Measurements from ENCODE around the gene ATP6V0D1.

The ATP6V0D1 gene

GRCh38 chr16:67474551-67475455 lies 6.2 kb downstream of the ATP6V0D1 start:
- no peaks in the 10 kb centered on the region for H3K27me3 ChIP-seq (ENCODE audit: low read depth, low read length)
- no peaks in the 10 kb centered on the region for H3K9me3 ChIP-seq (ENCODE audit: control insufficient read depth in 1 of 2, low read length in 2 of 2)
- H3K4me3 ChIP-seq (ENCODE audit: low read depth in 1 of 2, low read length in 2 of 2) = no peak overlapping the region
- H3K4me1 ChIP-seq (ENCODE audit: control insufficient read depth in 1 of 2, insufficient read depth in 2 of 2, low read length in 2 of 2) = peaks cover 6 to 43% of the 10 kb centered on the region in 2 donors
- H3K27ac ChIP-seq (ENCODE audit: low read length) = no peak overlapping the region
- peaks cover 0 to 4% of the 10 kb centered on the region in 2 donors for H3K36me3 ChIP-seq (ENCODE audit: control insufficient read depth in 1 of 2, insufficient read depth in 2 of 2, low read length in 2 of 2)

GRCh38 chr16:67471758-67472384 lies 9.1 kb downstream of the ATP6V0D1 start:
- Histone ChIP-seq H3K4me1 (ENCODE audit: control insufficient read depth in 1 of 2, insufficient read depth in 2 of 2, low read length in 2 of 2) (peaks cover 4 to 33% of the 10 kb centered on the region in 2 donors), H3K36me3 (ENCODE audit: control insufficient read depth in 1 of 2, insufficient read depth in 2 of 2, low read length in 2 of 2) (peaks cover 0 to 4% of the 10 kb centered on the region in 2 donors), H3K9me3 (ENCODE audit: control insufficient read depth in 1 of 2, low read length in 2 of 2) (no peaks in the 10 kb centered on the region), H3K27ac (ENCODE audit: low read length) (no peak overlapping the region), H3K27me3 (ENCODE audit: low read depth, low read length) (no peaks in the 10 kb centered on the region), H3K4me3 (ENCODE audit: low read depth in 1 of 2, low read length in 2 of 2) (no peak overlapping the region)

GRCh38 chr16:67470359-67470758 lies 10.6 kb downstream of the ATP6V0D1 start:
- Histone ChIP-seq H3K27ac (ENCODE audit: low read length) (no peak overlapping the region), H3K4me3 (ENCODE audit: low read depth in 1 of 2, low read length in 2 of 2) (no peak overlapping the region), H3K9me3 (ENCODE audit: control insufficient read depth in 1 of 2, low read length in 2 of 2) (no peaks in the 10 kb centered on the region), H3K4me1 (ENCODE audit: control insufficient read depth in 1 of 2, insufficient read depth in 2 of 2, low read length in 2 of 2) (peaks cover 8 to 32% of the 10 kb centered on the region in 2 donors), H3K27me3 (ENCODE audit: low read depth, low read length) (no peaks in the 10 kb centered on the region), H3K36me3 (ENCODE audit: control insufficient read depth in 1 of 2, insufficient read depth in 2 of 2, low read length in 2 of 2) (peaks cover 0 to 4% of the 10 kb centered on the region in 2 donors)

GRCh38 chr16:67468731-67469130 lies 12.2 kb downstream of the ATP6V0D1 start:
- Histone ChIP-seq H3K9me3 (ENCODE audit: control insufficient read depth in 1 of 2, low read length in 2 of 2) (no peaks in the 10 kb centered on the region), H3K4me3 (ENCODE audit: low read depth in 1 of 2, low read length in 2 of 2) (no peak overlapping the region), H3K27me3 (ENCODE audit: low read depth, low read length) (no peaks in the 10 kb centered on the region), H3K27ac (ENCODE audit: low read length) (no peak overlapping the region), H3K4me1 (ENCODE audit: control insufficient read depth in 1 of 2, insufficient read depth in 2 of 2, low read length in 2 of 2) (peaks cover 19 to 34% of the 10 kb centered on the region in 2 donors), H3K36me3 (ENCODE audit: control insufficient read depth in 1 of 2, insufficient read depth in 2 of 2, low read length in 2 of 2) (no peaks in the 10 kb centered on the region)

GRCh38 chr16:67466581-67466980 lies 14.4 kb downstream of the ATP6V0D1 start:
- H3K9me3 ChIP-seq (ENCODE audit: control insufficient read depth in 1 of 2, low read length in 2 of 2) = no peaks in the 10 kb centered on the region
- H3K4me3 ChIP-seq (ENCODE audit: low read depth in 1 of 2, low read length in 2 of 2) = no peak overlapping the region
- H3K27ac ChIP-seq (ENCODE audit: low read length) = no peak overlapping the region
- peaks cover 21 to 47% of the 10 kb centered on the region in 2 donors for H3K4me1 ChIP-seq (ENCODE audit: control insufficient read depth in 1 of 2, insufficient read depth in 2 of 2, low read length in 2 of 2)
- H3K36me3 ChIP-seq (ENCODE audit: control insufficient read depth in 1 of 2, insufficient read depth in 2 of 2, low read length in 2 of 2) = no peaks in the 10 kb centered on the region
- no peaks in the 10 kb centered on the region for H3K27me3 ChIP-seq (ENCODE audit: low read depth, low read length)

DNA sequence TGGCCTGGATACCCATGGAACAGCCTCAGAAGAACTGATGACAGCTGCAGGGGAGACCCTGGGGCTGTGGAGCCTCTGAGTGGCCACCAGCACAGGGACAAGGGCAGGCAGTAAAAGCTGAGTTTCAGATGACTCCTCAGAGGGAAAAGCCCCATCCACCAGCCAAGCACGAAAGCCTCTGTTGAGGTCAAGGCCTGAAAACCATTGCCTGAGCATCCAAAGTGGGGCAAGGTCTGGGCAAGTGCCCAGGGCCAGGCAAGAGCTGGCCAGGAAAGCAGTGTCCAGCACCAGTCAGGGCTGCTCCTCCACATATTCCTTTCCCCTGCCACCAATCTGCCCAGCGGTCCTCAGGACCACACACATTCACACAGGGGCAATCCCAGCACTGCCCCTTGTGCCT lies 16.4 kb downstream of the ATP6V0D1 start:
- no peaks in the 10 kb centered on the region for H3K36me3 ChIP-seq (ENCODE audit: control insufficient read depth in 1 of 2, insufficient read depth in 2 of 2, low read length in 2 of 2)
- no peak overlapping the region for H3K27ac ChIP-seq (ENCODE audit: low read length)
- H3K27me3 ChIP-seq (ENCODE audit: low read depth, low read length) = no peaks in the 10 kb centered on the region
- H3K4me1 ChIP-seq (ENCODE audit: control insufficient read depth in 1 of 2, insufficient read depth in 2 of 2, low read length in 2 of 2) = peaks cover 37 to 51% of the 10 kb centered on the region in 2 donors
- no peaks in the 10 kb centered on the region for H3K9me3 ChIP-seq (ENCODE audit: control insufficient read depth in 1 of 2, low read length in 2 of 2)
- H3K4me3 ChIP-seq (ENCODE audit: low read depth in 1 of 2, low read length in 2 of 2) = no peak overlapping the region

GRCh38 chr16:67463691-67464090 lies 17.3 kb downstream of the ATP6V0D1 start:
- Histone ChIP-seq H3K4me1 (ENCODE audit: control insufficient read depth in 1 of 2, insufficient read depth in 2 of 2, low read length in 2 of 2) (peaks cover 46 to 60% of the 10 kb centered on the region in 2 donors), H3K27ac (ENCODE audit: low read length) (no peak overlapping the region)

GRCh38 chr16:67463059-67463458 lies 17.9 kb downstream of the ATP6V0D1 start:
- Histone ChIP-seq H3K4me3 (ENCODE audit: low read depth in 1 of 2, low read length in 2 of 2) (no peak overlapping the region), H3K27me3 (ENCODE audit: low read depth, low read length) (no peaks in the 10 kb centered on the region), H3K9me3 (ENCODE audit: control insufficient read depth in 1 of 2, low read length in 2 of 2) (no peaks in the 10 kb centered on the region), H3K27ac (ENCODE audit: low read length) (peak overlapping the region; percentile 90), H3K36me3 (ENCODE audit: control insufficient read depth in 1 of 2, insufficient read depth in 2 of 2, low read length in 2 of 2) (no peaks in the 10 kb centered on the region), H3K4me1 (ENCODE audit: control insufficient read depth in 1 of 2, insufficient read depth in 2 of 2, low read length in 2 of 2) (peaks cover 52 to 66% of the 10 kb centered on the region in 2 donors)

More at GRCh38 chr16:67463691-67464090, 17.3 kb downstream of the ATP6V0D1 start:
- no peaks in the 10 kb centered on the region for H3K27me3 ChIP-seq (ENCODE audit: low read depth, low read length)
- H3K36me3 ChIP-seq (ENCODE audit: control insufficient read depth in 1 of 2, insufficient read depth in 2 of 2, low read length in 2 of 2) = no peaks in the 10 kb centered on the region
- no peaks in the 10 kb centered on the region for H3K9me3 ChIP-seq (ENCODE audit: control insufficient read depth in 1 of 2, low read length in 2 of 2)
- H3K4me3 ChIP-seq (ENCODE audit: low read depth in 1 of 2, low read length in 2 of 2) = no peak overlapping the region

- Histone ChIP-seq H3K27ac (ENCODE audit: low read length) (peak overlapping the region; percentile 90), H3K36me3 (ENCODE audit: control insufficient read depth in 1 of 2, insufficient read depth in 2 of 2, low read length in 2 of 2) (no peaks in the 10 kb centered on the region), H3K4me3 (ENCODE audit: low read depth in 1 of 2, low read length in 2 of 2) (no peak overlapping the region), H3K4me1 (ENCODE audit: control insufficient read depth in 1 of 2, insufficient read depth in 2 of 2, low read length in 2 of 2) (peaks cover 56 to 74% of the 10 kb centered on the region in 2 donors), H3K27me3 (ENCODE audit: low read depth, low read length) (no peaks in the 10 kb centered on the region), H3K9me3 (ENCODE audit: control insufficient read depth in 1 of 2, low read length in 2 of 2) (no peaks in the 10 kb centered on the region)
Observed at GRCh38 chr16:67462279-67462655, 18.7 kb downstream of the ATP6V0D1 start.

DNA sequence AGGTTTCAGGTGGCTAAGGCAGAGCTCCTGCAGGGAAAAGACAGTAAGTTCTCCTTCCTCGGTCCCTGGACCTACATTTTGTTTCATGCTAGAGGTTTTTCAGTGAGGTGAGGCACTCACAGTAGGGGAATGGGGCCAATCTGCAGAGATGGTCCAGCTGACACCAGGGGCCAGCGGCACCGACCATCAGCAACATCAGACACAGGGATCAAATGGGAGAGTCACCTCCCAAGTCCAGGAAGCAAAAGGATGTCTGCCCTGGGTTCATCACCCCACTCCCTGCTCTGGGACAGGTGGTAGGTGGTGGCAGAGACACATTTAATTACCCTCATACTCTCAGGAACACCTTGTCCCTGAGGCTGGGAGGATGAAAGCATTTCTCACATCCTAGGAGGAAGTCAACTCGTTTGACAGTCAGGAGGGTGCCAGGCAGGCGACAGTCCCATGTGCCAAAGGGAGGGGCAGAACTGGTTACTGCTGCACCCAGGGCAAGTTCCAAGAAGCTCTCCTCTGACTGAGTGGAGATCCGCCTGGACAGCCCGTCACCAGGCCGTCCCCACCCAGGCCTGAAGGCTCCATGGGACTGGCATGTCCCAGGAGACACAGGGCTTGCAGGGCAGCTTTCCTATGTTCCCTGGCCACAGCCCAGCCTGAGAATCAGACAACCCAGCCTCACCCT lies 19.2 kb downstream of the ATP6V0D1 start:
- Histone ChIP-seq H3K4me1 (ENCODE audit: control insufficient read depth in 1 of 2, insufficient read depth in 2 of 2, low read length in 2 of 2) (peaks cover 61 to 79% of the 10 kb centered on the region in 2 donors), H3K27me3 (ENCODE audit: low read depth, low read length) (no peaks in the 10 kb centered on the region), H3K9me3 (ENCODE audit: control insufficient read depth in 1 of 2, low read length in 2 of 2) (no peaks in the 10 kb centered on the region), H3K4me3 (ENCODE audit: low read depth in 1 of 2, low read length in 2 of 2) (no peak overlapping the region), H3K27ac (ENCODE audit: low read length) (peak overlapping the region; percentile 90), H3K36me3 (ENCODE audit: control insufficient read depth in 1 of 2, insufficient read depth in 2 of 2, low read length in 2 of 2) (no peaks in the 10 kb centered on the region)

DNA sequence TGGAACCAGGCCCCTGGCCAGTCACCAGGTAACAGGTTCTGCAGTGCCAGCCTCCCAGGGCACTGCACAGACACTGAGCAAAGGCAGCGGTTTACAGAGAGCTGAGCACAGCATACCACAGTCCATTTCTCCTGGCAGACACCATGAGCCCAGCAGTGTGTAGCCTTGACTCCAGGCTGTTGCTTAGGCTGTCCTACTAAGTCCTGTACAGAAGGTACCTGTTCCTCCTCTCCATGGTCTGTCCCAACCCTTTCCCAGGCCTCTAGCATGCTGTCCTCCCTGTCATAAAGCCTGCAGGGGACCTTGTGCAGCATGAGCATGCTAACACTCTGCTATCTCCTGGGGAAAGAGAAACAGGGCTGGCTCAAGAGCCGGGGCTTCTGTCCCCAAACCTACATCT lies 20.0 kb downstream of the ATP6V0D1 start:
- peaks cover 63 to 80% of the 10 kb centered on the region in 2 donors for H3K4me1 ChIP-seq (ENCODE audit: control insufficient read depth in 1 of 2, insufficient read depth in 2 of 2, low read length in 2 of 2)
- H3K36me3 ChIP-seq (ENCODE audit: control insufficient read depth in 1 of 2, insufficient read depth in 2 of 2, low read length in 2 of 2) = no peaks in the 10 kb centered on the region
- peak overlapping the region; percentile 88 for H3K27ac ChIP-seq (ENCODE audit: low read length)
- no peaks in the 10 kb centered on the region for H3K27me3 ChIP-seq (ENCODE audit: low read depth, low read length)
- no peak overlapping the region for H3K4me3 ChIP-seq (ENCODE audit: low read depth in 1 of 2, low read length in 2 of 2)
- no peaks in the 10 kb centered on the region for H3K9me3 ChIP-seq (ENCODE audit: control insufficient read depth in 1 of 2, low read length in 2 of 2)

Measured in muscle layer of duodenum (tissue), 2 donors.